ENCODE results near the gene ADGRV1.
"Not testable (repeated sequence)": the region's sequence is repeated elsewhere in the genome, so short reads cannot be mapped to it uniquely, and the experiment has no call there.

GRCh38 chr5:90770006-90770541 is 211.5 kb downstream of the ADGRV1 start:
- TF ChIP-seq POLR2A, CTCF (IDR thresholded peaks at IDR 0.05): not testable (repeated sequence)

Data from thyroid gland (tissue), 4 donors.